ENCODE measurements around the gene AP5S1. TPM values are rescaled to one million over a fixed set of nuclear protein-coding genes. Genes with fewer than 3 reads are reported as not detected.
A peak's percentile ranks its signal among the peaks of the same experiment; 100 is the strongest.

The AP5S1 gene
- total and polyA plus RNA-seq, 9 of the 15 experiments (the other 6 are each of a cell fraction or from before 2014, with no cell fraction given), result 2.6 to 8.8 (median 4.4) TPM

DNA sequence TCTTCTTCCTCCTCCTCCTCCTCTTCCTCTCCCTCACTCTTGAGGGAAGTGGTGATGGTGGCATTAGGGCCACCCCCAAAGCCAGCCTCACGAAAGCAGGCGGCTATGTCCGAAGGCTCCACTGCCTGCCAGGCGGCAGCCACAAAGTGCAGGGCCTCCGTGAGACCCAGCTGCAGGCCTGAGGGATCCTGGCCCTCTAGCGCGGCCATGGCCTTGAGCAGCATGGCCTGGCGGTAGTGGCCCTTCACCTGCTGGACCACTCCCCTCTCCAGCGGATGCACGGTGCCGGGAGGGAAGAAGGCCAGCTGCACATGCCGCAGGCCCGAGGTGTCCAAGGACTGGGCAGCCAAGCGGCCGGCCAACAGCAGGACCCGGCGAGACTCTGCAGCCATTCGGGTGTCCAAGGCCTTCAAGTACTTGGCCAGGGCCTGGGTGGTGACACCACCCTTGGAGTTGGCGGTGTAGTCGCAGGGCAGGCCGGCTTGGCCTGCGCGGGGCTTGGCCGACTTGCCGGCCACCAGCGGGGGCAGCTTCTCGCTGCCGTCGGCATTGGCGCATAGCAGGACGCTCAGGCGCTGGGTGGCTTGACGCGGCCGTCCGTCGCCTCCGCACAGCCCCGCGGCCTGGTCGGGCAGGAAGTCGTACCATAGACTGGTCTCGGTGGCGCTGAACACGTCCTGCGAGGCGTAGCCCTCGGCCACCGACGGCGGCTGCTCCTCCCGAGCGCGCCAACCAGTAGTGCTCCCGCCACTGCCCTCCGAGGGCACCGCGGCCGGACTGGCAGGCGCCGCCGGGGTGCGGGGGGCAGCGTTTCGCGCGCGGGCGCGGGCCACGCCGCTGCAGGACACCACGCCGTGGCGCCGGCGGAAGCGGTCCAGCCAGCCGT lies 34.9 kb upstream of the AP5S1 start (continued):
- TF ChIP-seq RHOXF2B (CRISPR knock-in tag; conservative IDR thresholded peaks at IDR 0.05) (no peak), ZKSCAN3 (CRISPR knock-in tag; IDR thresholded peaks at IDR 0.05) (no peak), JUN (IDR thresholded peaks at IDR 0.05; ENCODE audit: borderline replicate concordance, low read depth, low read length) (no peak), JUN (CRISPR knock-in tag; IDR thresholded peaks at IDR 0.05; ENCODE audit: borderline replicate concordance) (peak; percentile 84; the same call in 1 of the 2 replicates), NUFIP1 (IDR thresholded peaks at IDR 0.05; ENCODE audit: partially characterized antibody) (no peak), ZNF263 (CRISPR knock-in tag; IDR thresholded peaks at IDR 0.05; ENCODE audit: borderline replicate concordance) (peak; percentile 92), GATAD2B (IDR thresholded peaks at IDR 0.05; ENCODE audit: borderline replicate concordance) (0 out of 2 replicates have a peak, but pooled peaks have one; percentile 51), CREB1 (IDR thresholded peaks at IDR 0.05) (peak; percentile 49; the same call in 1 of the 2 replicates), CREB1 (CRISPR knock-in tag; IDR thresholded peaks at IDR 0.05) (peak; percentile 30; the same call in 1 of the 2 replicates), SMAD1 (IDR thresholded peaks at IDR 0.05; ENCODE audit: low read depth, low read length, partially characterized antibody) (no peak), ZNF324 (CRISPR knock-in tag; IDR thresholded peaks at IDR 0.05) (no peak), GABPA (tag; conservative IDR thresholded peaks at IDR 0.05; ENCODE audit: low read depth) (no peak), CEBPG (CRISPR knock-in tag; IDR thresholded peaks at IDR 0.05) (peak; percentile 37; the same call in 1 of the 2 replicates), CEBPG (tag; conservative IDR thresholded peaks at IDR 0.05 in 1 of 2, IDR thresholded peaks at IDR 0.05 in 1 of 2) (no peak)
- TF ChIP-seq, protein P1, sequence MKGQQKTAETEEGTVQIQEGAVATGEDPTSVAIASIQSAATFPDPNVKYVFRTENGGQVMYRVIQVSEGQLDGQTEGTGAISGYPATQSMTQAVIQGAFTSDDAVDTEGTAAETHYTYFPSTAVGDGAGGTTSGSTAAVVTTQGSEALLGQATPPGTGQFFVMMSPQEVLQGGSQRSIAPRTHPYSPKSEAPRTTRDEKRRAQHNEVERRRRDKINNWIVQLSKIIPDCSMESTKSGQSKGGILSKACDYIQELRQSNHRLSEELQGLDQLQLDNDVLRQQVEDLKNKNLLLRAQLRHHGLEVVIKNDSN (CRISPR knock-in tag; IDR thresholded peaks at IDR 0.05), result peak; percentile 37; the same call in 1 of the 2 replicates
- TF ChIP-seq, protein P2, sequence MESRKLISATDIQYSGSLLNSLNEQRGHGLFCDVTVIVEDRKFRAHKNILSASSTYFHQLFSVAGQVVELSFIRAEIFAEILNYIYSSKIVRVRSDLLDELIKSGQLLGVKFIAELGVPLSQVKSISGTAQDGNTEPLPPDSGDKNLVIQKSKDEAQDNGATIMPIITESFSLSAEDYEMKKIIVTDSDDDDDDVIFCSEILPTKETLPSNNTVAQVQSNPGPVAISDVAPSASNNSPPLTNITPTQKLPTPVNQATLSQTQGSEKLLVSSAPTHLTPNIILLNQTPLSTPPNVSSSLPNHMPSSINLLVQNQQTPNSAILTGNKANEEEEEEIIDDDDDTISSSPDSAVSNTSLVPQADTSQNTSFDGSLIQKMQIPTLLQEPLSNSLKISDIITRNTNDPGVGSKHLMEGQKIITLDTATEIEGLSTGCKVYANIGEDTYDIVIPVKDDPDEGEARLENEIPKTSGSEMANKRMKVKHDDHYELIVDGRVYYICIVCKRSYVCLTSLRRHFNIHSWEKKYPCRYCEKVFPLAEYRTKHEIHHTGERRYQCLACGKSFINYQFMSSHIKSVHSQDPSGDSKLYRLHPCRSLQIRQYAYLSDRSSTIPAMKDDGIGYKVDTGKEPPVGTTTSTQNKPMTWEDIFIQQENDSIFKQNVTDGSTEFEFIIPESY (CRISPR knock-in tag; IDR thresholded peaks at IDR 0.05), result 0 out of 2 replicates have a peak, but pooled peaks have one; percentile 8
- TF ChIP-seq, protein P3, sequence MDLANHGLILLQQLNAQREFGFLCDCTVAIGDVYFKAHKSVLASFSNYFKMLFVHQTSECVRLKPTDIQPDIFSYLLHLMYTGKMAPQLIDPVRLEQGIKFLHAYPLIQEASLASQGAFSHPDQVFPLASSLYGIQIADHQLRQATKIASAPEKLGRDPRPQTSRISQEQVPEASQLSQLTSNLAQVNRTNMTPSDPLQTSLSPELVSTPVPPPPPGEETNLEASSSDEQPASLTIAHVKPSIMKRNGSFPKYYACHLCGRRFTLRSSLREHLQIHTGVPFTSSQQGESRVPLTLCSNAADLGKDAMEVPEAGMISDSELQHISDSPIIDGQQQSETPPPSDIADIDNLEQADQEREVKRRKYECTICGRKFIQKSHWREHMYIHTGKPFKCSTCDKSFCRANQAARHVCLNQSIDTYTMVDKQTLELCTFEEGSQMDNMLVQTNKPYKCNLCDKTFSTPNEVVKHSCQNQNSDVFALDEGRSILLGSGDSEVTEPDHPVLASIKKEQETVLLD (IDR thresholded peaks at IDR 0.05), result 0 out of 2 replicates have a peak, but pooled peaks have one; percentile 4
- TF ChIP-seq, protein P4, sequence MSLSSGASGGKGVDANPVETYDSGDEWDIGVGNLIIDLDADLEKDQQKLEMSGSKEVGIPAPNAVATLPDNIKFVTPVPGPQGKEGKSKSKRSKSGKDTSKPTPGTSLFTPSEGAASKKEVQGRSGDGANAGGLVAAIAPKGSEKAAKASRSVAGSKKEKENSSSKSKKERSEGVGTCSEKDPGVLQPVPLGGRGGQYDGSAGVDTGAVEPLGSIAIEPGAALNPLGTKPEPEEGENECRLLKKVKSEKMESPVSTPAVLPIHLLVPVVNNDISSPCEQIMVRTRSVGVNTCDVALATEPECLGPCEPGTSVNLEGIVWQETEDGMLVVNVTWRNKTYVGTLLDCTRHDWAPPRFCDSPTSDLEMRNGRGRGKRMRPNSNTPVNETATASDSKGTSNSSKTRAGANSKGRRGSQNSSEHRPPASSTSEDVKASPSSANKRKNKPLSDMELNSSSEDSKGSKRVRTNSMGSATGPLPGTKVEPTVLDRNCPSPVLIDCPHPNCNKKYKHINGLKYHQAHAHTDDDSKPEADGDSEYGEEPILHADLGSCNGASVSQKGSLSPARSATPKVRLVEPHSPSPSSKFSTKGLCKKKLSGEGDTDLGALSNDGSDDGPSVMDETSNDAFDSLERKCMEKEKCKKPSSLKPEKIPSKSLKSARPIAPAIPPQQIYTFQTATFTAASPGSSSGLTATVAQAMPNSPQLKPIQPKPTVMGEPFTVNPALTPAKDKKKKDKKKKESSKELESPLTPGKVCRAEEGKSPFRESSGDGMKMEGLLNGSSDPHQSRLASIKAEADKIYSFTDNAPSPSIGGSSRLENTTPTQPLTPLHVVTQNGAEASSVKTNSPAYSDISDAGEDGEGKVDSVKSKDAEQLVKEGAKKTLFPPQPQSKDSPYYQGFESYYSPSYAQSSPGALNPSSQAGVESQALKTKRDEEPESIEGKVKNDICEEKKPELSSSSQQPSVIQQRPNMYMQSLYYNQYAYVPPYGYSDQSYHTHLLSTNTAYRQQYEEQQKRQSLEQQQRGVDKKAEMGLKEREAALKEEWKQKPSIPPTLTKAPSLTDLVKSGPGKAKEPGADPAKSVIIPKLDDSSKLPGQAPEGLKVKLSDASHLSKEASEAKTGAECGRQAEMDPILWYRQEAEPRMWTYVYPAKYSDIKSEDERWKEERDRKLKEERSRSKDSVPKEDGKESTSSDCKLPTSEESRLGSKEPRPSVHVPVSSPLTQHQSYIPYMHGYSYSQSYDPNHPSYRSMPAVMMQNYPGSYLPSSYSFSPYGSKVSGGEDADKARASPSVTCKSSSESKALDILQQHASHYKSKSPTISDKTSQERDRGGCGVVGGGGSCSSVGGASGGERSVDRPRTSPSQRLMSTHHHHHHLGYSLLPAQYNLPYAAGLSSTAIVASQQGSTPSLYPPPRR (CRISPR knock-in tag; IDR thresholded peaks at IDR 0.05; ENCODE audit: borderline replicate concordance), result no peak

All from K562 (cell line).